K562 (cell line): ENCODE data around the gene STK4. TPM values are rescaled to one million over a fixed set of nuclear protein-coding genes. Genes with fewer than 3 reads are reported as not detected.

Experiments used
- ATF1 ChIP-seq, 2 experiments: fragments of 450-650 bp in 1 of 2; IDR thresholded peaks; 2 replicates each; pipeline ENCODE4 v1.6.1; 2016; ENCODE audit warnings: missing compliant biosample characterization in 1 of 2, missing genetic modification characterization in 1 of 2
- CGGBP1 ChIP-seq: fragments of 250-450 bp; sonication (Bioruptor Pico); IDR thresholded peaks from 2 replicates; pipeline ENCODE4 v1.9.0; 2021; ENCODE audit warnings: mild to moderate bottlenecking
- MYC ChIP-seq, 2 experiments: fragments of 250-450 bp in 1 of 2; sonication (Bioruptor Pico) in 1 of 2; IDR thresholded peaks; 2 replicates each; pipeline versions ENCODE4 v1.5.1 to v1.6.1; 2012 to 2021; ENCODE audit warnings: low read depth in 2 of 2, borderline replicate concordance in 1 of 2, improper control_type of control experiment in 1 of 2, low read length in 1 of 2, mild to moderate bottlenecking in 1 of 2, moderate library complexity in 1 of 2
- POLR2H ChIP-seq: IDR thresholded peaks from 2 replicates; pipeline ENCODE4 v1.6.1; 2016; ENCODE audit warnings: missing genetic modification characterization, low read depth, mild to moderate bottlenecking, control low read depth, missing compliant biosample characterization, moderate library complexity
- RFX1 ChIP-seq: fragments of 450-650 bp; IDR thresholded peaks from 2 replicates; pipeline ENCODE4 v1.6.1; 2016; ENCODE audit warnings: mild to moderate bottlenecking, moderate library complexity
- SMARCA5 ChIP-seq: fragments of 450-650 bp; IDR thresholded peaks from 2 replicates; pipeline ENCODE4 v1.6.1; 2016
- TEAD4 ChIP-seq, 2 experiments: sonication (generic) in 1 of 2; formaldehyde crosslinking in 1 of 2; IDR thresholded peaks; 2 replicates each; pipeline versions ENCODE4 v1.6.1 to v1.8.0; 2012 to 2022; ENCODE audit warnings: borderline replicate concordance in 1 of 2, inconsistent platforms in 1 of 2, low read length in 1 of 2, mild to moderate bottlenecking in 1 of 2, missing genetic modification reagents in 1 of 2
- TSC22D4 ChIP-seq: fragments of 450-650 bp; IDR thresholded peaks from 2 replicates; pipeline ENCODE4 v1.6.1; 2016; ENCODE audit warnings: missing genetic modification characterization, missing biosample characterization, control low read depth
- ZNF239 ChIP-seq: fragments of 250-450 bp; sonication (Bioruptor Pico); IDR thresholded peaks from 2 replicates; pipeline ENCODE4 v1.4.0; 2020; ENCODE audit warnings: mild to moderate bottlenecking
- ZNF384 ChIP-seq: IDR thresholded peaks from 2 replicates; pipeline ENCODE4 v1.6.1; 2012; ENCODE audit warnings: low read depth, low read length, improper control_type of control experiment
- ZNF766 ChIP-seq: fragments of 200-800 bp; sonication (Bioruptor generic); conservative IDR thresholded peaks from 2 replicates; pipeline ENCODE4 v1.6.1; 2016; ENCODE audit warnings: missing genetic modification characterization, missing compliant biosample characterization
- polyA plus RNA-seq, 8 experiments: library from polyadenylated mRNA; depleted of rRNA in 4 of 8; stranded (reverse) in 5 of 8; unstranded in 3 of 8; fragments of >200 nt; fragmentation: Nextera tagmentation in 2 of 8; fragmentation: Illumina TruSeq in 1 of 8; extraction: Ambion mirVana in 2 of 8; extraction: Trizol in 1 of 8; gene quantifications; 2 replicates each; pipeline versions ENCODE4 v1.2.1 to v1.2.3, GENCODE V29; 2011 to 2014; ENCODE audit warnings: inconsistent platforms in 1 of 8, missing spikeins in 1 of 8
- total RNA-seq, 7 experiments: library from RNA; depleted of rRNA in 6 of 7; stranded (reverse); fragments of >200 nt in 6 of 7; fragmentation: Illumina TruSeq in 2 of 7; extraction: Trizol in 2 of 7; gene quantifications; 2 replicates each; pipeline versions ENCODE4 v1.2.1 to v1.2.3, GENCODE V29; 2011 to 2021; ENCODE audit warnings: low replicate concordance in 1 of 7
- TF ChIP-seq, protein P1 (sequence below): sonication (generic); formaldehyde crosslinking; IDR thresholded peaks from 2 replicates; pipeline ENCODE4 v1.9.0; 2022; ENCODE audit warnings: mild to moderate bottlenecking, missing genetic modification reagents
- TF ChIP-seq, protein P2 (sequence below), 2 experiments: fragments of 450-650 bp; IDR thresholded peaks; 2 replicates each; pipeline ENCODE4 v1.6.1; 2016; ENCODE audit warnings: mild to moderate bottlenecking in 2 of 2, borderline replicate concordance in 1 of 2, low read depth in 1 of 2, moderate library complexity in 1 of 2

STK4 gene
- total and polyA plus RNA-seq, 9 of the 15 experiments (the other 6 are each of a cell fraction or from before 2014, with no cell fraction given): 11.9 to 30.6 (median 22.2) TPM

DNA sequence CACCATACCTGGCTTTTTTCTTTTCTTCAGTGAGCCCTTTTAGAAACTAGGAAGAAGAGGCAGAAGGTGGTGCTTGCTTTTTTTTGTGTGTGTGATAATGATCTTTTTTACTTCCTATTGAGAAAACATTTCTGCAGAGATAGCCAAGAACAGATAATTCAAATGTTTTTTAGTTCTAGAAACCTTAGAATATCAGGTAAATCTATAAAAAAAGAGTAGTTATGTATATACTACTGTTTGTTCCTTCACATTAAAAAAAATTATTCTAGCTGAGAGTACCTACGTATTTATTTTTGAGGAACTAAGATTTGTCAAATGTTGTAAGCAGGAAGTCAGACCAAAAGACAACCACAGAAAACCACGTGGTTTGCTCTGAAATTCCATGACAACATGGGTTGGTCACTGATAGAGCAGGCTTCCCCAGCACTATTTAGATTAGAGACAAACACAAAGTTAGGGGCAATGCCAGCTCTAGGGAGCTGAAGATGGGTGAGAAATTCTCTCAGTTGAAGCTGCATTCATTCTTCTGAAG, 12.8 kb downstream of the STK4 start (continued):
- TF ChIP-seq ATF1 (CRISPR knock-in tag; IDR thresholded peaks at IDR 0.05): no peak
- peak; percentile 69 for TF ChIP-seq ATF1 (tag; IDR thresholded peaks at IDR 0.05)
- peak; percentile 36; the same call in 1 of the 2 replicates for TF ChIP-seq ZNF384
- TF ChIP-seq MYC (IDR thresholded peaks at IDR 0.05; ENCODE audit: low read depth, low read length): peak; percentile 82
- TF ChIP-seq MYC (CRISPR knock-in tag; IDR thresholded peaks at IDR 0.05; ENCODE audit: borderline replicate concordance, low read depth): no peak
- TF ChIP-seq ZNF766: 0 out of 2 replicates have a peak, but pooled peaks have one; percentile 14
- TF ChIP-seq TEAD4 (IDR thresholded peaks at IDR 0.05; ENCODE audit: low read length): peak; percentile 70
- TF ChIP-seq TEAD4 (CRISPR knock-in tag; IDR thresholded peaks at IDR 0.05; ENCODE audit: borderline replicate concordance): no peak
- TF ChIP-seq SMARCA5: no peak
- no peak for TF ChIP-seq TSC22D4
- no peak for TF ChIP-seq CGGBP1
- TF ChIP-seq POLR2H (tag): no peak
- peak; percentile 65 for TF ChIP-seq RFX1
- TF ChIP-seq, protein P1, sequence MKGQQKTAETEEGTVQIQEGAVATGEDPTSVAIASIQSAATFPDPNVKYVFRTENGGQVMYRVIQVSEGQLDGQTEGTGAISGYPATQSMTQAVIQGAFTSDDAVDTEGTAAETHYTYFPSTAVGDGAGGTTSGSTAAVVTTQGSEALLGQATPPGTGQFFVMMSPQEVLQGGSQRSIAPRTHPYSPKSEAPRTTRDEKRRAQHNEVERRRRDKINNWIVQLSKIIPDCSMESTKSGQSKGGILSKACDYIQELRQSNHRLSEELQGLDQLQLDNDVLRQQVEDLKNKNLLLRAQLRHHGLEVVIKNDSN (CRISPR knock-in tag): peak; percentile 47; the same call in 1 of the 2 replicates
- TF ChIP-seq, protein P2, sequence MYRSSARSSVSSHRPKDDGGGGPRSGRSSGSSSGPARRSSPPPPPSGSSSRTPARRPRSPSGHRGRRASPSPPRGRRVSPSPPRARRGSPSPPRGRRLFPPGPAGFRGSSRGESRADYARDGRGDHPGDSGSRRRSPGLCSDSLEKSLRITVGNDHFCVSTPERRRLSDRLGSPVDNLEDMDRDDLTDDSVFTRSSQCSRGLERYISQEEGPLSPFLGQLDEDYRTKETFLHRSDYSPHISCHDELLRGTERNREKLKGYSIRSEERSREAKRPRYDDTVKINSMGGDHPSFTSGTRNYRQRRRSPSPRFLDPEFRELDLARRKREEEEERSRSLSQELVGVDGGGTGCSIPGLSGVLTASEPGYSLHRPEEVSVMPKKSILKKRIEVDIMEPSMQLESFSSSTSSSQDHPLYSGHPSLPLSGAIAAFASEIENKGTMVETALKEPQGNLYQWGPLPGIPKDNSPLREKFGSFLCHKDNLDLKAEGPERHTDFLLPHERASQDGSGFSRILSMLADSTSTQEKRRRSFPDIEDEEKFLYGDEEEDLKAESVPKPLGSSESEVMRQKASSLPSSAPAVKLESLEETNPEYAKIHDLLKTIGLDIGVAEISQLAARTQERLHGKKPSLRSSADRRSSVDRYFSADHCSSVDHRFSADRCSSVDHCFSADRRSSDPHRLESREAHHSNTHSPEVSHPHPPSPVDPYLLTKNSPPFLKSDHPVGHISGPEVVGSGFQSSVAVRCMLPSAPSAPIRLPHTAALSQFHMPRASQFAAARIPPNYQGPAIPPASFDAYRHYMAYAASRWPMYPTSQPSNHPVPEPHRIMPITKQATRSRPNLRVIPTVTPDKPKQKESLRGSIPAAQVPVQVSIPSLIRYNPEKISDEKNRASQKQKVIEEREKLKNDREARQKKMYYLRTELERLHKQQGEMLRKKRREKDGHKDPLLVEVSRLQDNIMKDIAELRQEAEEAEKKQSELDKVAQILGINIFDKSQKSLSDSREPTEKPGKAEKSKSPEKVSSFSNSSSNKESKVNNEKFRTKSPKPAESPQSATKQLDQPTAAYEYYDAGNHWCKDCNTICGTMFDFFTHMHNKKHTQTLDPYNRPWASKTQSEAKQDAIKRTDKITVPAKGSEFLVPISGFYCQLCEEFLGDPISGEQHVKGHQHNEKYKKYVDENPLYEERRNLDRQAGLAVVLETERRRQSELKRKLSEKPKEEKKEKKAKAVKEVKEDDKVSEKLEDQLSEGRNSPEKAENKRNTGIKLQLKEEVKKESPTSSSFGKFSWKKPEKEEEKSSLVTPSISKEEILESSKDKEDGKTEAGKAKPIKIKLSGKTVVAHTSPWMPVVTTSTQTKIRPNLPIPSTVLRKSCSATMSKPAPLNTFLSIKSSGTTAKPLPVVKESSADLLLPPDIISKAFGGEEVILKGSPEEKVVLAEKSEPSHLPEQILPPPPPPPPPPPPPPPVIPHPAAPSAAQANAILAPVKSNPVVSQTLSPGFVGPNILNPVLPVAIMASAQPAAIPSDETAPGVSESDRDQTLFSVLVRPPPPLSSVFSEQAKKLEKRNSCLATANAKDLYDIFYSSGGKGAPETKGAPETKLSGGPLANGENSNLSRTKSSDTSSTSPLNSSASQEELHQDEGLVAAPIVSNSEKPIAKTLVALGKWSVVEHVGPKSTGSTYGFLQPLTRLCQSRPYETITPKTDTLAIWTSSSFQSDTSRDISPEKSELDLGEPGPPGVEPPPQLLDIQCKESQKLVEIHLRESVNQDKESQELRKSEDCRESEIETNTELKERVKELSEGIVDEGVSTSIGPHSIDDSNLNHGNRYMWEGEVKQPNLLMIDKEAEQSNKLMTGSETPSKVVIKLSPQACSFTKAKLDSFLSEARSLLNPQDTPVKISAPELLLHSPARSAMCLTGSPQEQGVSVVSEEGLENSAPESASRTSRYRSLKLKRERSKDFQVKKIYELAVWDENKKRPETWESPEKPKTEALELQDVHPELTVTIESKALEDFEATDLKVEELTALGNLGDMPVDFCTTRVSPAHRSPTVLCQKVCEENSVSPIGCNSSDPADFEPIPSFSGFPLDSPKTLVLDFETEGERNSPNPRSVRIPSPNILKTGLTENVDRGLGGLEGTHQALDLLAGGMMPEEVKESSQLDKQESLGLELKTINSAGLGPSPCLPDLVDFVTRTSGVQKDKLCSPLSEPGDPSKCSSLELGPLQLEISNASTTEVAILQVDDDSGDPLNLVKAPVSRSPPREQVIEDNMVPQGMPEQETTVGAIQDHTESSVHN (IDR thresholded peaks at IDR 0.05; ENCODE audit: borderline replicate concordance in 1 of 2, low read depth in 1 of 2): no peak
- TF ChIP-seq ZNF239: no peak
